Measurements from ENCODE around the gene MRGPRF. TPM values are rescaled to one million over a fixed set of nuclear protein-coding genes. Genes with fewer than 3 reads are reported as not detected.

Gene MRGPRF
- total RNA-seq, 4 donors from 2014 or later: 34.2 to 67.9 (median 46.3) TPM

DNA sequence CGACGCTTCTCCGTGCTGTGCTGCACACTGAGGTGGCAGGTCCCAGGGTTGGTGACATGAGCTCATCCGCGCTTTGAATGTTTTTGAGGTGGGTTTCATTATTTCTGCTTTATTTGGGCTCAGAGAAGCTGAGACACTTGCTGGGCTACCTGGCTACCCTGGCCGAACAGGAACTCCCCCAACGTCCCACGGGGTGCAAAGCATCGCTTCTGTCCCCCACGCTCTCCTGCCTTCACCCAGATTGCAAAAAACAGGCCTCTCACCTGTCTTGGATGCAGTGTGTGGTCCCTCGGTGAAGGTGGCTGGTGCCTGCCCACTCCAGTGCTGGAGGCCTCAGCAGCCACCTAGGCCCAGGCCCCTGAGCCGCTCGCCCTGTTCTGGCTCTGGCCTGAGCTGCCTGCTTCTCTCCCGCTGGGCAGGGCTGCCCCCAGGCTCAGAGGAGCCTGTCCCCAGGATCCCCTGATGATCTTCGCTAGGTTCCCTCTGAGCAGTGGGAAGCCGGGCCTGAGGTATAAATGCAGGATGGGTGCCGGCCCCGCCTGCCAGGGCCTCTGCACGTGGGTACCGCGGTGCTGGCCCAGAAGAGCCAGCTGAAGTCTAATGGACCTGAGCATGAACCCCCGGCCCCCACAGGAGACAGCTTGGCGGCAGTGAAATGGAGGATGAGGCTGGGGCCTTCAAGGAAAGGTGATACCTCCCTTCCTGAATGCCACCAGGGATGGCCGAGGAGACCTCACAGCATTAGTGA is 16.5 kb downstream of the MRGPRF start:
- peak overlapping the region in 1 of 4 donors; percentile 15 for H3K27ac ChIP-seq
- H3K27me3 ChIP-seq: peaks cover 0 to 2% of the 10 kb centered on the region in 2 donors
- WGBS, 2 donors: 97% methylated on average over 18 to 23 of the region's 24 CpGs
- H3K4me1 ChIP-seq: peaks cover 0 to 47% (median 34%) of the 10 kb centered on the region in 4 donors
- H3K9me3 ChIP-seq: no peaks in the 10 kb centered on the region
- H3K36me3 ChIP-seq: no peaks in the 10 kb centered on the region
- DNase-seq (ENCODE audit: low spot score in 2 of 2): no peak
- no peak overlapping the region for H3K4me3 ChIP-seq
- no peak for TF ChIP-seq EP300 (IDR thresholded peaks at IDR 0.05)

DNA sequence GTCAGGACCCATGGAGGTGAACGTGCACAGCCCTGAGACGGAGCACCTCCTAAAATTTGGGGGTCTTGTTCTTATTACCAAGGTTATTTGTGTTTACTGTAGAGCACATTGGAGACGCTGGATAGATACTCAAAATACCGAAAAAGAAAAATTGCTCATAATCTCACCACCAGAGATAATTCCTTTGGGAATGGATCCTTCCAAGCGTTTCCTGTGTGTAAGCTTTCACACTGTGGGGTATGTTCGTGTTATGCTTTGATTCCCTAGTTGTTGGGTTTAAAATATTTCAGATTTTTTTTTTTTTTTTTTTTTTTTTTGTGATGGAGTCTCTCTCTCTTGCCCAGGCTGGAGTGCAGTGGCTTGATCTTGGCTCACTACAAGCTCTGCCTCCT is 18.2 kb downstream of the MRGPRF start:
- TF ChIP-seq EP300 (IDR thresholded peaks at IDR 0.05) (no peak), POLR2A (IDR thresholded peaks at IDR 0.05) (no peak)
- TF ChIP-seq, protein P1, sequence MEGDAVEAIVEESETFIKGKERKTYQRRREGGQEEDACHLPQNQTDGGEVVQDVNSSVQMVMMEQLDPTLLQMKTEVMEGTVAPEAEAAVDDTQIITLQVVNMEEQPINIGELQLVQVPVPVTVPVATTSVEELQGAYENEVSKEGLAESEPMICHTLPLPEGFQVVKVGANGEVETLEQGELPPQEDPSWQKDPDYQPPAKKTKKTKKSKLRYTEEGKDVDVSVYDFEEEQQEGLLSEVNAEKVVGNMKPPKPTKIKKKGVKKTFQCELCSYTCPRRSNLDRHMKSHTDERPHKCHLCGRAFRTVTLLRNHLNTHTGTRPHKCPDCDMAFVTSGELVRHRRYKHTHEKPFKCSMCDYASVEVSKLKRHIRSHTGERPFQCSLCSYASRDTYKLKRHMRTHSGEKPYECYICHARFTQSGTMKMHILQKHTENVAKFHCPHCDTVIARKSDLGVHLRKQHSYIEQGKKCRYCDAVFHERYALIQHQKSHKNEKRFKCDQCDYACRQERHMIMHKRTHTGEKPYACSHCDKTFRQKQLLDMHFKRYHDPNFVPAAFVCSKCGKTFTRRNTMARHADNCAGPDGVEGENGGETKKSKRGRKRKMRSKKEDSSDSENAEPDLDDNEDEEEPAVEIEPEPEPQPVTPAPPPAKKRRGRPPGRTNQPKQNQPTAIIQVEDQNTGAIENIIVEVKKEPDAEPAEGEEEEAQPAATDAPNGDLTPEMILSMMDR (IDR thresholded peaks at IDR 0.05): no peak
- no peak overlapping the region for H3K4me3 ChIP-seq
- no peaks in the 10 kb centered on the region for H3K36me3 ChIP-seq
- no peak overlapping the region for H3K27ac ChIP-seq
- 59 to 66% methylated on average over 6 of the region's 6 CpGs for WGBS, 2 donors
- peaks cover 0 to 31% (median 20%) of the 10 kb centered on the region in 4 donors for H3K4me1 ChIP-seq
- no peak for DNase-seq (ENCODE audit: low spot score in 2 of 2)
- H3K27me3 ChIP-seq: peaks cover 0 to 4% of the 10 kb centered on the region in 2 donors
- H3K9me3 ChIP-seq: no peaks in the 10 kb centered on the region

DNA sequence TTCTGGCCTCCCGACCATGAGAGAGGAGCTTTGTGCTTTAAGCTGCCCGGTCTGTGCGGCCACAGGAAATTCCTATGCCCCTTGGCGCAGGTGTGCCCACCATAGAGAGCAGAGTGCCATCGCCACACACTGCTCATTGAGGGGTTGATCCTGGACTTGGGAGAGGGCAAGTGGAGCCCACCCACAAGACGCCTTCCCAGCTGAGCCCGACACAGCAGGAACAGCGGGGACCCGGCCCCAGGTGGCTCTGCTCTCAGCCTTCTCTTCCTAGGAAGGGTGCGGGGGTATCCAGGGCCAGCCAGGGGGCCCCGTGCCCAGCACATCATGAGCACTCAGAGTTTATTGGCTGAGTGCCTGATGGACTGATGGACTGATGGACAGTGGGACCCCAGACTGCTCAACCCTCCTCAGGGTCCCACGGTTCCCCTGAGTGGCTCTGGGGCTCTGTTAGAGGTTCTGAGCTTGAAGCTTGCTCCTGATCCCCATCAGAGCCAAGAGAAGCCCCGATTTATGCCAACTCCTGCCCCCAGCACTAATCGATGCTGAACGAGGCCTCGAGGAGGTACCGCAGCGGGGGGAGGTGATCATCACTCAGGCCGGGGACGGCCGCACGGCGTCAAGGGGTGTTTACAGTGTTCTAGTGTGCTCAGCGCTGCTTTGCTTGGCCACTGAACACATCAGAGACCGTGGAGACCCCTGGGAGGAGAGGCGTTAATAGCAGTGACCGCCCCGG is 18.7 kb downstream of the MRGPRF start:
- TF ChIP-seq, protein P1 (IDR thresholded peaks at IDR 0.05): no peak
- TF ChIP-seq EP300 (IDR thresholded peaks at IDR 0.05): no peak
- TF ChIP-seq POLR2A (IDR thresholded peaks at IDR 0.05): no peak
- peaks cover 0 to 25% (median 15%) of the 10 kb centered on the region in 4 donors for H3K4me1 ChIP-seq
- H3K9me3 ChIP-seq: no peaks in the 10 kb centered on the region
- peaks cover 0 to 4% of the 10 kb centered on the region in 2 donors for H3K27me3 ChIP-seq
- no peak for DNase-seq (ENCODE audit: low spot score in 2 of 2)
- 66 to 74% methylated on average over 18 to 26 of the region's 28 CpGs for WGBS, 2 donors
- H3K36me3 ChIP-seq: no peaks in the 10 kb centered on the region
- no peak overlapping the region for H3K27ac ChIP-seq
- no peak overlapping the region for H3K4me3 ChIP-seq

DNA sequence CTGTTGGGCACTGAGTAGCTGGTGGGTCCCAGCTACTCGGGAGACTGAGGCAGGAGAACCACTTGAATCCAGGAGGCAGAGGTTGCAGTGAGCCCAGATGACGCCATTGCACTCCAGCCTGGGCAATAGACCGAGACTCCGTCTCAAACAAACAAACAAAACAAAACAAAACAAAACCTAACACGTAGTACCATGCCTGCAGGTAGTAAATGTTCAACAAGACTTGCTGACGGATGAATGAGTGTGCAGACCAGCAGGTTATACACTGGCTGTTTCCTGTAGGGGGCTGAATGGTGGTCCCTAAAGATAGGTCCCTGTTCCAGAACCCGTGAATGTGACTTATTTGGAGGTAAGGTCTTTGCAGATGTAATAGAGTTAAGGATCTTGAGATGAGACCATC is 19.5 kb downstream of the MRGPRF start:
- H3K36me3 ChIP-seq: no peaks in the 10 kb centered on the region
- WGBS, 2 donors: 84 to 86% methylated on average over 7 of the region's 7 CpGs
- DNase-seq (ENCODE audit: low spot score in 2 of 2): no peak
- no peak overlapping the region for H3K27ac ChIP-seq
- H3K4me3 ChIP-seq: no peak overlapping the region
- TF ChIP-seq, protein P1 (IDR thresholded peaks at IDR 0.05): no peak
- TF ChIP-seq POLR2A (IDR thresholded peaks at IDR 0.05): no peak
- TF ChIP-seq EP300 (IDR thresholded peaks at IDR 0.05): no peak
- no peaks in the 10 kb centered on the region for H3K9me3 ChIP-seq
- peaks cover 0 to 17% (median 8%) of the 10 kb centered on the region in 4 donors for H3K4me1 ChIP-seq
- peaks cover 0 to 4% of the 10 kb centered on the region in 2 donors for H3K27me3 ChIP-seq

DNA sequence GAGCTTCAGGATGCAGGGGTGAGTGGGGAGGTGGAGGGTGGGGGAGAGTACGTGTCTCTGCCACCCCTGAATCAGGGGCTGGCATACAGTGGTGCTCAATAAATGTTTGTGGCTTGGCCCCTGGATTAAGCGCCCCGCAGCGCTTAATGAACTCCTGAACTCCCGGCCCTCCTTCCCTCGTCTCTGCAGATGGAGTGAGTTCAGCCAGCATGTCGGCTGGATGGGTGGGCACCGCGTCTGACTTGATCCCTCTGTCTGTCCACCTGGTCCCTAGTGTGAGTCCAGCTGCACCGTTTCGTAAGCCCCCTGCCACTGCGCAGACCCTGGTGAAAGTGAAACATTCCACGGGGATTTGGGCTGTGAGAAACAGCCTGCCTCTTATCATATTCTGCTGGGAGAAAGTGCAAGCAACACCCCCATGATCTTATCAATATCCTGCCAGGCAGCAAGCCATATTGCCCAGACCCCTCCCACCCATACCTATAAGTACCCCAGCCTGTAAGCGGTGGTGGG is 20.2 kb downstream of the MRGPRF start:
- no peak overlapping the region for H3K4me3 ChIP-seq
- TF ChIP-seq POLR2A (IDR thresholded peaks at IDR 0.05) (no peak), EP300 (IDR thresholded peaks at IDR 0.05) (no peak)
- TF ChIP-seq, protein P1 (IDR thresholded peaks at IDR 0.05): no peak
- H3K27ac ChIP-seq: no peak overlapping the region
- H3K36me3 ChIP-seq: no peaks in the 10 kb centered on the region
- WGBS, 2 donors: 64 to 71% methylated on average over 14 of the region's 14 CpGs
- no peak for DNase-seq (ENCODE audit: low spot score in 2 of 2)
- no peaks in the 10 kb centered on the region for H3K9me3 ChIP-seq
- H3K4me1 ChIP-seq: peaks cover 0 to 10% (median 2%) of the 10 kb centered on the region in 4 donors
- peaks cover 0 to 4% of the 10 kb centered on the region in 2 donors for H3K27me3 ChIP-seq
